Measurements from ENCODE around the gene RAB21.

GRCh38 chr12:71782017-71782416, 27.4 kb downstream of the RAB21 start:
- TF ChIP-seq GATA2 (IDR thresholded peaks at IDR 0.05; ENCODE audit: low read depth, low read length) (no peak), GATA3 (IDR thresholded peaks at IDR 0.05; ENCODE audit: low read depth, low read length) (no peak)

All from SH-SY5Y (cell line).